NCI-H146 treated with DMSO at 0.1 percent for 48 hours (cell line): ENCODE results near the gene PARP9.
A peak's percentile ranks its signal among the peaks of the same experiment; 100 is the strongest.

Experiments used
- DNase-seq: peaks from one replicate; lab custom pipeline; 2025; ENCODE audit not compliant: unreplicated experiment; lab: John Stamatoyannopoulos, UW

Gene PARP9

DNA sequence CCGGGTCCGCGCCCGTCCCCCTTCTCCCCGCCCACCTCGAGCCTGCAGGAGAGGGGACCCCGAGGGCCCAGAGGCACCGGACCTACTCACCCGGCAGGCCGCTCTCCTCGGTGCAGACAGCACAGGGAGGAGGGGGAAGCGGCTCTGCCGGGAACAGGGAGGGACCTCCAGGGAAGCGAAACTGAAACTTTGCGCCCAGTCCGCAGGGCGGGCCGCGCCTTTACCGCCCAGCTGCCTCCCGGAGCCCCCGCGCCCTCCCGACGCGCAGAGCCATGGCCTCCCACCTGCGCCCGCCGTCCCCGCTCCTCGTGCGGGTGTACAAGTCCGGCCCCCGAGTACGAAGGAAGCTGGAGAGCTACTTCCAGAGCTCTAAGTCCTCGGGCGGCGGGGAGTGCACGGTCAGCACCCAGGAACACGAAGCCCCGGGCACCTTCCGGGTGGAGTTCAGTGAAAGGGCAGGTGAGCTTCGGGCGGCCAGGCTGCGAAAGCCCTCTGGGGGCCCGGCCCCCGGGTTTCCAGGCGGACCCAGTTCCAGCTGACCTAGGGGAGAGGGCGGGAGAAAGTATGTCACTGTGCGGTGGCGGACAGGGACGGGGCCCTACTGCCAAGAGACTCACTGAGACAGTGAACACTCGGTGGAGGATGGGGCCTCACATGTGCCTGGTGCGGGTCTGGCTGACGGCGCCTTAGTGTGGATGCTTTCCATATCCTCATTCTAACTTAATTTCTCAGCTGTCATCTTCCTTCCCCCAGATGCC, at the start of gene PARP9, which contains the start of gene DTX3L:
PARP9 (minus strand) TSS at position 146 of the 758 bp plus-strand sequence. CDS start 4,680 bp downstream, outside the sequence.
DTX3L (plus strand) TSS at position 184 of the 758 bp plus-strand sequence; CDS start at position 273, 89 bp downstream.
- DNase-seq = peak; percentile 85

DNA sequence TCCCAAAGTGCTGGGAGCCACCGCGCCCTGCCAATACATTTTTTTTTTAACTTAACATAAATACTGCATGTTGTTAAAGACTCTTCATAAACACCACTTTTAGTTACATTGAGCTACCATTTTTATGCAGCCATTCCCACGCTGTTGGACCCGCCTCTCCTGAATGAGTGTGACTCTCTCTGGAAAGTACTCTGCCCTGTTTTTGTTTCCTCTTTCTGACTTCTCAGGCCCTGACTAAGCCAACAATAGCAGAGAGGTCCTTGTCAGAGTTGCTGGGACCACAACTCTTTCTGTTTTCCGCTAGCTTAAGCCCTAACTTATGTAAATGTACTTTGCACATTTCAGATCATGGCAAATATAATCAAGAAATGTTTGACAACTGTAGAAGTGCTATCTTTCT, 48.6 kb upstream of the PARP9 start:
- DNase-seq = no peak

DNA sequence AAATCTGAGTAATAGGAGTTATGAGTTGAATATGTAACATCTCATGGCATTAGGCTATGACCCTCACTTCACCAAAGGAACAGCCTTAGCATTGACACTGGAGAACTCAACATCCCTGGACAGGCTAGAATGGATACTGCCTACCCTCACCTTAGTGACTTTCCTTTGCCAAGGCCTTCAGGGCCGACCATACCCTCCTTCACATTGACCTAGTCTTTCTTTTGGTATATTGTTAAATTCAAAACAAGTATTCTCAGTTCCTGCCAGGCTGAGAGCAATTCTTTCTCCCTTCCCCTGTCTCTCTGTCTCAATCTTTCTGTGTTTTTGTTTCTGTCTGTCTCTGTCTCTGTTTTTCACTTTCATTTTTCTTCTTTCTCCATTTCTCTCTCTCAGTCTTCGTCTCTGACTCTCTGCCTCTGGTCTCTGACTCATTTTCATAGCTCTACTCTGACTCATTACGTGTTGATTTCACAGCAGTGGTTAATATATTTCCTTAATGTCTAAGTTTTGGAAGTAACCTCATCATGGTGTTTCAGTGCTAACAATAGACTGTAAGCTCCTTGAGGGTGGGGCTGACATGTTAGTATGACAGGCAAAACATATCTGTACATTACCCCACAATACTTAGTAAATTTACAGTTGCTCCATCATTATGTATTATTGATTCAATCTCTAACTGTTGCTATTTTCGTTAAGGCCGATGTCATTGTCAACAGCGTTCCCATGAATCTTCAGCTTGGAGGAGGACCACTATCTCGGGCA, 45.9 kb upstream of the PARP9 start:
- DNase-seq = no peak

DNA sequence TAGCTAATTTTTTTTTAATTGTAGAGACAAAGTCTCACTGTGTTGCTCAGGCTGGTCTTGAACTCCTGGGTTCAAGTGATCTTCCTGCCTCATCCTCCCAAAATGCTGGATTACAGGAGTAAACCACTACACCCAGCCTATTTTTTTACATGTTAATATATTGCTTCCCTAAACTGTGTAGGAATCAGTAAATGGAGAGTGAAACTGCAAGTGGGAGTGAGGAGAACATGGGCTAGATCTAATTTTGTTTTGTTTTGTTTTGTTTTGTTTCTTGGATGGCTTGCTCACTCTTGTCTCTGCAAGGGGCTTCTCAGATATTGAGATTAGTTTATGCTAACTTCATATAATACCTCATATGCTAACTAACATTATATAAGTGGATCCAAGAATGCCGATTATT, 44.8 kb upstream of the PARP9 start:
- DNase-seq = no peak

DNA sequence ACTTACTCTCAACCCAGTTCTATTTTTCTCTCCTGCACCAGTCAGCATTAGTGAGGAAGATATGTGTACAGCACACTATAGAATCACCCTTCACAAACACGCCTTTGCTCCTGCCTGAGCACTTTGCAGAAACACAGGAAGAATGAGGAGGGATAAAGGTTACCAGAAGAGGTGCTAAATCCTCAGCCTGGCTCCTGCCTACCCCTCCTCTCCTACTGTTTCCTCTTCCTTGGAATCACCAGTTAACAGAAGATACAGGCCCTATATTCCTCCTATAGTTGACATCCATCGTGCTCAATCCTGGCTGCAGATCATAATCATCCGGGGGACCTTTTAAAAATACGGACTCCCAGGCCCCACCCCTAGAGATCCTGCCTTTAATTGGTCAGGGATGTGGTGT, 42.2 kb upstream of the PARP9 start:
- DNase-seq = no peak

DNA sequence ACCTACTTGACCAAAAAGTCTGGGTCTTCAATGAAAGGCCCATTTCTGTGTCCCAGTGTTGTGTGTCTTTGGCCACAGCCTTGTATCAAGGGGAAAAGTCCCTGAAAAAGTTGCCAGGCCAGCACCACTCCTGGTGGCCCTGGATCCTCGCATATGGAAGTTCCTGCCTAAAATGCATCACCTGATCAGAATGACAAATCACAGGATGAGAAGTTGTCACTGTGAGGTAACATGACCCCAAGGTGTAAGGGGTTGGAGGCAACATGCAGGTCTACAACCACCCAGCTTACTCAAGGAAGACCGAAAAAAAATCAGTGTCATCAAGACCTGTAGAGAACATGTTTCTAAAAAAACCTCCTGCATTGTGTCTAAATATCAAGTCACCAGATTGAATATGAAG, 39.0 kb upstream of the PARP9 start:
- no peak for DNase-seq

DNA sequence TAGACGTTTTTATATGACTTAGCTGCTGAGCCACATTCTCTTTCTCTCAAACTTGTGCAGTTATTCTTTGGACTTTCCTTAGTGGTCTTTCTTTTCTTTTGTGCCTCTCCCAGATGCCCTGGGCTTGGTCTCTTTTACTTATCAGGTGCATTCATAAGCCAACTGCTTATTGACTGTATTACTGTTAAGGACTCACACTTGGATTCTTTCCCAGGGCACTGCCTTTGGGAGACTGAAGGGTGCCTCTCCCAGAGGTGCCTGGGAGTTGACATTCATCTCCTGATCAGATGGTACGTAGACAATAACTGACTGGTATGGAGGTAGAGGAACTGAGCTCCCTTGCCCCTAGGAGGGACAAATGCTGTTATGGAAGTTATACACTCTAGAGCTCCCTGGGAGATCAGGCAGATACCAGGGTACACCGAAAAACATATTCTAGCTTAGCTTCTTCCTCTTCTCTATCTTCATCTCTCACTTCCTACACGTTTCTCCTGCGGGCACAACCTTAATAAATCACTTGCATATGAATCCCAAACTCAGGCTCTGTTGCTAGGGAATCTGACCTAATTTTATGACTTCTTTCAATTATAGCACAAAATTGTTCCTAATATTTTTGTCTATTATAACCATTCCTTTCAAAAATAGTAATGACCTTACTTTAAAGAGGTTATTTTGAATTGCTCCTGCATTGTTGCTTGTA, 38.1 kb upstream of the PARP9 start:
- no peak for DNase-seq

DNA sequence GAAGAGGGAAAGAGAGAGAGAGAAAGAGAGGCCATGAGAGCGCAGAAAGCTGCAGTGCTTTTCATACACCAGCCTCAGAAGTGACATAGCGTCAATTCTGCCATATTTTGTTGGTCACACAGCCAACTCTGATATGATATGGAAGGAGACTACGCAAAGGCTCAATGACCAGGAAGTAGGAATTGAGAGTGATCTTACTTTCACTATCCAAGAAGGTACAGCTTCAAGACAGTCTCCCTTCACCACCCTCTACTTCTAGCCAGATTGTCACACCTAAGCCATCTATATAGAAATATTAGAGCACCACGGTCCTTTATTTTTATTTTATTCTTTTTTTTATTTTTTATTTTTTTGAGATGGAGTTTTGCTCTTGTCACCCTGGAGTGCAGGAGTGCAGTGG, 34.5 kb upstream of the PARP9 start:
- DNase-seq = no peak

DNA sequence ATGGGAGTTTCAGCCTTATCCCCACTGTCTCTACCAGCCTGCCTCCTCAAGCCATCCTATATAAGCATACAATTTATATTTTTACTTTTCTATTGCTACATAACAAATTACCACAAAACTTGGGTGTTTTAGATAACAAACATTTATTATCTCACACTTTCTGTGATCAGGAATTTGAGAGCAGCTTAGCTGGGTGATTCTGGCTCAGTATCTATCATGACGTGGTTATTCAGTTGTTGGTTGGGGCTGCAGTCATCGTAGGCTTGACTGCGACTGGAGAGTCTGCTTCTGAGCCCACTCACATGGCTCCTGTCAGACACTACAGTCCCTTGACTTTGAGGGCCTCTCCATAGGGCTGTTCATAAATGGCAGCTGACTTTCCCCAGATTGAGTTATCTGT, 34.1 kb upstream of the PARP9 start:
- DNase-seq = no peak

DNA sequence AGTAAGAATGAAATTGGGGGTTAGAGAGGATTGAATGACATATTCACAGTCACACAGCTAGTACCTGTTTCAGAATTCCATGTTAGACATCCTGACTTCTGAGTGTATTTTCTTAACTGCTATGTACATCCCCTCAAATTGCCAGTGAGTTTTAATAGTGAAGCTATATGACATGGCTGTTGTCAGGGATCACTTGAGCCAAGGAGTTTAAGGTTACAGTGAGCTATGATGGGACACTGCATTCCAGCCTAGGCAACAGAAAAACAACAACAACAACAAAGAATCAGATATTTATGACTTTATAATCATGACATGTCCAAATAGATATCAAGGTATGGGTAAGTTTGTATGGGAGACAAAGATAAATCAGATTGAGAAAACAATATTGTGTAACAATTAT, 29.9 kb upstream of the PARP9 start:
- no peak for DNase-seq

DNA sequence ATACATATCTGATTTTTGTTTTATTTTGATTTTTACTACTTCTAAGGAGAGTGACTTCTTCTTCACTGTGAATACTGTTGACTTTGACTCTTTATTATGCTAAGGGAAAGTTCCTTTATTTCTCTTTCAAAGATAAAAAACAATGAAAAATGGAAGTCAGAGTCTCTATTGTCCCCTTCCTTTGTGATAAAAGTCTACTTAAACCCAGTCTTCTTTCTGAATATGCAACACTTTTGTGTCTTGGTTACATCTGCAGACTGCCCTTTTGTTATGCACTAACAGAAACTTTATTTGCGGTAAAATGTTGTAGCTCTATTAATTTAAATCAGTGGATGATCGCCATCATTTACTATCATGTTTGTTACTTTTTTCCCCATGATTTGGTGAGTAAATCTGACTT, 26.5 kb upstream of the PARP9 start:
- no peak for DNase-seq

DNA sequence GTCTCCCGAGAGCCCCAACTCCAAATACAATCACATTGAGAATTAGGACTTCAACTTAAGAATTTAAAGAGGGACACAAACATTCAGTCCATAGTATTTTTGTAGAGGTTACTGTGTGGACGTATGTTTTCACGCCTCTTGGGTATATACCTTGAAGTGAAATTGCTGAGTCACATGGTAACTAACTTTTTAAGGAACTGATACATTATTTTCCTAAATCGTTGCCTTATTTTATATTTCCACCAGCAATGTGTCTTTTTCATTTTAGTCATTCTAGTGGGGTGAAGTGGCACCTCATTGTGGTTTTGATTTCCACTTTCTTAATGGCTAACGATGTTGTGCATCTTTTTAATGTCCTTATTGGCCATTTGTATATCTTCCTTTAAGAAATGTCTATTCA, 25.2 kb upstream of the PARP9 start:
- no peak for DNase-seq

DNA sequence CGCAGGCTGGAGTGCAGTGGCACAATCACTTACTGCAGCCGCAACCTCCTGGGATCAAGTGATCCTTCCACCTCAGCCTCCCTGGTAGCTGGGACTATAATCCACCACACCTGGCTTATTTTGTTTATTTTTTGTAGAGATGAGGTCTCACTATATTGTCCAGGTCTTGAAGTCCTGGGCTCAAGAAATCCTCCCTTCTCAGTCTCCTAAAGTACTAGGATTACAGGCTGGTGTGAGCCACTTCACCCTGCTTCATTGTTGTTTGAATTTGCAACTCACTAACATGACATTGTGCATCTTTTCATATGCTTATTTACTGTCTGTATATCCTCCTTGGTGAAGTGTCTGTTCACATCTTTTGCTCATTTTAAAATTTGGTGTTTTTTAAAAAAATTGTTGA, 23.5 kb upstream of the PARP9 start:
- DNase-seq = no peak

DNA sequence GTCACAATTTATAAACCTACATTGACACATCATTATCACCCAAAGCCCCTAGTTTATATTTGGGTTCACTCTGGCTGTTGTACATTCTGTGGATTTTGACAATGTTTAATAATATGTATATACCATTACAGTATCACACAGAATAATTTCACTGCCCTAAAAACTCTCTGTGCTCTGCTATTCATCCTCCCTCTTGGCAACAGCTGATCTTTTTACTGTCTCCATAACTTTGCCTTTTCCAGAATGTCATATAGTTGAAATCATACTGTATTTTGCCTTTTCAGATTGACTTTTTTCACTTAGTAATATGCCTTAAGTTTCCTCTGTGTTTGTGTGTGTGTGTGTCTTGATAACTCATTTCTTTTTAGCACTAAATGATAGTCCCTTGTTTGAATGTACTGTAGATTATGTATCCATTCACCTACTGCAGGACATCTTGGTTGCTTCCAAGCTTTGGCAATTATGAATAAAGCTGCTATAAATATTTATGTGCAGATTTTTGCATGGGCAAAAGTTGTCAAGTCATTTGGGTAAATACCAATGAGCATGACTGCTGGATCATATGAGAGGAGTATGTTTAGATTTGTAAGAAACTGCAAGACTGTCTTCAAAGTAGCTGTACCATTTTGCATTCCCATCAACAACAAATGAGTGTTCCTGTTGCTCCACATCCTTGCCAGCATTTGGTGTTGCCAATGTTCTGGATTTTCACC, 22.8 kb upstream of the PARP9 start:
- no peak for DNase-seq

DNA sequence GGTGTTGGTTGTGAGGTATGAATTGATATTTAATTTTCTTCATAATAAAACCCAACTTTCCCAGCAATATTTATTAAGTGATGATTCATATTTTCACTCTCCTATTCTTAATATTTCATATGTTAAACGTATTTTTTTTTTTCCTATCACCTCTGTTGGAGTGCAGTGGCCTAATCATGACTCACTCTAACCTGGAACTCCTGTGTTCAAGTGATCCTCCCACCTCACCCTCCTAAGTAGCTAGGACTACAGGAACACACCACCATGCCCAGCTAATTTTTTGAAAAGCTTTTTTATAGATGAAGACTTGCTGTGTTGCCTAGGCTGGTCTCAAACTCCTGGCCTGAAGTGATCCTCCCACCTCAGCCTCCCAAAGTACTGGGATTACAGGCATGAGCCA, 22.0 kb upstream of the PARP9 start:
- DNase-seq = no peak

DNA sequence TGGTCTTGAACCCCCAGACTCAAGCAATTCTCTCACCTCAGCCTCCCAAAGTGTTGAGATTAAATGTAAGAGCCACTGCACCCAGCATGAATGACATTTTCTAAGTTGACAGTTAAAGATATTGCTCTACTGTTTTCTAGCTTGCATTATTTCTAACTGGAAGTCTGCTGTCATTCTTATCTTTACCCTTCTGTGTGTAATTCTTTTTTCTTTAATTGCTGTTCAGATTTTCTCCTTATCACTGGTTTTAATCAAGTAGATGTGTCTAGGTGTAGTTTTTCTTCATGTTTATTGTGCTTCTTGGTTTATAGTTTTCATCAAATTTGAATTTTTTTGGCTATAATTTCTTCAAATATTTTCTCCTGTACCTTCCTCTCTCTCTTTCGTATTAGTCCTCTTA, 18.3 kb upstream of the PARP9 start:
- no peak for DNase-seq

DNA sequence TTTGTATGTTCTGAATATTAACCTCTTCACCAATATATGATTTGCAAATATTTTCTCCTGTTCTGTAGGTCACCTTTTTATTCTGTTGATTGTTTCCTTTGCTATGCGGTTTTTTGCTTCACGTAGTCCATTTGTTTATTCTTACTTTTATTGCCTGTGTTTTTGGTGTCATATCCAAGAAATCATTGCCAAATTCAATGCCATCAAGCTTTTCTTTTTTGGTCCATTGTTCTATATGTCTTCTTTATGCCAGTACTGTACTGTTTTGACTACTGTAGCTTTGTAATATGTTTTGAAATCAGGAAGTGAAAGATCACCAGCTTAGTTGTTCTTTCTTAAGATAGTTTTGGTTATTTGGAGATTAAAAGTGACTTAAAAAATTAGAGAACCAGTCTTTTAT, 17.5 kb upstream of the PARP9 start:
- DNase-seq = no peak

DNA sequence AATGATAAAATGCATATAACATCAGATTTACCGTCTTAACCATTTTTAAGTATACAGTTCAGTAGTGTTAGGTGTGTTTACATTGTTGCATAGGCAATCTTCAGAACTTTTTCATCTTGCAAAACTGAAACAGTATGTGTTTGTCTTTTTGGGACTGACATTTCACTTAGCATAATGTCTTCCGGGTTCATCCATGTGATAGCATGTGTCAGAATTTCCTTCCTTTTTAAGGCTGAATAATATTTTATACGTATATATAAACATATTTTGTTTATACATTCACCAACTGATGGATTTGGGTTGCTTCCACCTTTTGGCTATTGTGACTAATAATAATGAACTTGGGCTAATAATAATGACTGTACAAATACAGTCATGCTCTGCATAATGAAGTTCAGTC, 16.4 kb upstream of the PARP9 start:
- no peak for DNase-seq

DNA sequence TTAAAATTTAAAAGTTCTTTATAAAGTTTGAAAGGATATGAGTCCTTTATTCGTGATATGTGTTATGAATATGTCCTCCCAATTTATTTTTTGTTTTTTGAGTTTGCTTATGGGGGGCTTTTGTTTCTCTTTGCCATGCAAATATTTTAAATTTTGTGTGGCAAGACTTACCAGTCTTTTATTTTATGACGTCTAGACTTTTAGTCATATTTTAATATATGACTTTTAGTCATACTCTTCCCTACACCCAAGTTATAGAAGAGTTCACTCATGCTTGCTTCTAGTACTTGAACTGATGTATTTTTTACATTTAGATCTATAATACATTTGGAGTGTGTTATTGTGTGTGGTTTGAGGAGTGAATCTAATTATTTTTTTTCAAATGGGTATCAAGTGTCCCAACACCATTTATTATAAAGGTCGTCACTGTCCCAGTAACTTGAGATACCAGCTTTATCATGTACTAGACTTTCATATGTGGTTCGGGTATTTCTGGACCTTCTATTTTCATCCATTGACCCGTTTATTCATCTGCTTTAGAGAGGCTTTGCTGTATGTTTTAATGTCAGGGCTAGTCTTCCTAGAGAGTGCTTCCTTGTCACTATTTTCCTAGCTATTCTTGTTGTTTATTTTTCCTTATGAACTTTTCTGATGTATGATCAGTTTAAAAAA, 14.1 kb upstream of the PARP9 start:
- DNase-seq = no peak

DNA sequence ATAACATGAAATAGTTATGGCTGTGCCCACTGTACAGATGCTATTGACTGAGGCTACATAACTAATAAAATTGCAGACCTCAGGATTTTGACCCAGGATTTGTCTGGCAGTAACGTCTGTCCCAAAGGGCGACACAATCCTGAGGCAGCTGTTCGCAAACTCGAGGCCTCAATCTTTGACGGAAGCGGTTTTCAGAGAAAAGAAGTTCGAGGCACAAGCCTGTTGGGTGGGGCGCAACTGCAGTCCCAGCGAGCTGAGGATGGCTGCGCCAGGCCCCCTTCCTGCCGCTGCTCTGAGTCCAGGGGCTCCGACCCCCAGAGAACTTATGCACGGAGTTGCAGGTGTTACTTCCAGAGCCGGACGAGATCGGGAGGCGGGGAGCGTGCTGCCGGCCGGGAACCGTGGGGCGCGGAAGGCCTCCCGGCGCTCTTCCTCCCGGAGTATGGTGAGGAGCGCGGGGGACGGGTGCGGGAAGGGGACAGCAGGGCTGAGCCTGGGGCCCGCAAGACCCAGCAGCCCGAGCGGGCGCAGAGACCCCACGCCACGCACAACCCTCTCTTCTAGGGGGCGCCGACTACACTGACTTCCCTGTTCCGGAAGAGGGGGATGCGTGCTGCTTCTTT, 13.4 kb upstream of the PARP9 start, which contains the start of gene PARP15:
PARP15 (plus strand) TSS at position 242 of the 623 bp plus-strand sequence; CDS start at position 260, 18 bp downstream.
- DNase-seq = no peak
